ENCODE data around the gene RBFOX1.

- no peak for TF ChIP-seq POLR2AphosphoS5 (IDR thresholded peaks at IDR 0.05)
- TF ChIP-seq CTCF (IDR thresholded peaks at IDR 0.05): no peak
- no peak for TF ChIP-seq POLR2A (IDR thresholded peaks at IDR 0.05)
Measured at GRCh38 chr16:7390974-7391373, 58.3 kb downstream of the RBFOX1 start.
